ENCODE results near the gene ACTL10.

GRCh38 chr20:33711446-33711738, 44.6 kb downstream of the ACTL10 start:
- TF ChIP-seq, protein P1, sequence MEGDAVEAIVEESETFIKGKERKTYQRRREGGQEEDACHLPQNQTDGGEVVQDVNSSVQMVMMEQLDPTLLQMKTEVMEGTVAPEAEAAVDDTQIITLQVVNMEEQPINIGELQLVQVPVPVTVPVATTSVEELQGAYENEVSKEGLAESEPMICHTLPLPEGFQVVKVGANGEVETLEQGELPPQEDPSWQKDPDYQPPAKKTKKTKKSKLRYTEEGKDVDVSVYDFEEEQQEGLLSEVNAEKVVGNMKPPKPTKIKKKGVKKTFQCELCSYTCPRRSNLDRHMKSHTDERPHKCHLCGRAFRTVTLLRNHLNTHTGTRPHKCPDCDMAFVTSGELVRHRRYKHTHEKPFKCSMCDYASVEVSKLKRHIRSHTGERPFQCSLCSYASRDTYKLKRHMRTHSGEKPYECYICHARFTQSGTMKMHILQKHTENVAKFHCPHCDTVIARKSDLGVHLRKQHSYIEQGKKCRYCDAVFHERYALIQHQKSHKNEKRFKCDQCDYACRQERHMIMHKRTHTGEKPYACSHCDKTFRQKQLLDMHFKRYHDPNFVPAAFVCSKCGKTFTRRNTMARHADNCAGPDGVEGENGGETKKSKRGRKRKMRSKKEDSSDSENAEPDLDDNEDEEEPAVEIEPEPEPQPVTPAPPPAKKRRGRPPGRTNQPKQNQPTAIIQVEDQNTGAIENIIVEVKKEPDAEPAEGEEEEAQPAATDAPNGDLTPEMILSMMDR (IDR thresholded peaks at IDR 0.05), result no peak
- no peak for TF ChIP-seq POLR2A (IDR thresholded peaks at IDR 0.05)
